WERI-Rb-1 (cell line): Measurements from ENCODE around the gene ITSN1.
"Not testable (repeated sequence)": the region's sequence is repeated elsewhere in the genome, so short reads cannot be mapped to it uniquely, and the experiment has no call there.

ENCODE experiments used
- DNase-seq: peaks from one replicate; pipeline ENCODE4 v3.0.0-alpha.2; 2020
- H3K27ac ChIP-seq: fragments of 250-450 bp; sonication (Bioruptor Pico); 2 replicates; pipeline ENCODE4 v1.5.1; 2020; ENCODE audit warnings: mild to moderate bottlenecking, moderate library complexity
- H3K27me3 ChIP-seq: fragments of 250-450 bp; sonication (Bioruptor Pico); 2 replicates; pipeline ENCODE4 v1.5.1; 2021; ENCODE audit warnings: mild to moderate bottlenecking, low read depth, moderate library complexity; ENCODE audit not compliant: insufficient read depth, severe bottlenecking
- H3K36me3 ChIP-seq: fragments of 250-450 bp; sonication (Bioruptor Pico); 2 replicates; pipeline ENCODE4 v1.5.1; 2020; ENCODE audit warnings: mild to moderate bottlenecking, moderate library complexity
- H3K4me3 ChIP-seq: 2 replicates; pipeline ENCODE4 v1.5.1; 2011; ENCODE audit warnings: low read depth, mild to moderate bottlenecking, control low read depth, low read length
- H3K9me3 ChIP-seq: fragments of 250-450 bp; sonication (Bioruptor Pico); 2 replicates; pipeline ENCODE4 v1.5.1; 2021; ENCODE audit warnings: mild to moderate bottlenecking, moderate library complexity; ENCODE audit not compliant: severe bottlenecking
- TF ChIP-seq, protein P1 (sequence below): IDR thresholded peaks from 2 replicates; pipeline ENCODE4 v1.5.1; 2011; ENCODE audit warnings: low read depth, mild to moderate bottlenecking, control low read depth, inconsistent platforms, low read length

The ITSN1 gene

DNA sequence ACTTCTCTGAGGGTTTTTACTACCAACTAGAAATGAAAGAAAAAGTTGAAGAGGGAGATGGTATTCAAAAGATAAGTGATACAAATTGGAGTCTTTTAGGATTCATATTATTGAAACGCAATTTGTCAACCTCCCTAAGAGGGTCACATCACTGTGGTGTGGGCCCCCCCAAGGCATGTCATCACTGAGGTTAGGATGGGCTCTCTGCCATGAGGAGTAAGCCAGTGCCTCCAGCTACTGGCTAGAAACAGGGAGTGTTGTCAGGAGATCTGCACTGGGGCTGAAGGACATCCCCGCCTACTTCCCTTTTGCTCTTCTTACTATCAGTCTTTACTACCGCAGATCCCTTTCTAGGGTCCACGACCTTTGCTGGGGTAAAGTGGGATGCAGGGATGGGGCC is 25.9 kb downstream of the ITSN1 start:
- Histone ChIP-seq H3K27me3 (no peaks in the 10 kb centered on the region), H3K36me3 (no peaks in the 10 kb centered on the region), H3K27ac (no peak overlapping the region), H3K4me3 (no peak overlapping the region), H3K9me3 (no peaks in the 10 kb centered on the region)
- no peak for DNase-seq
- TF ChIP-seq, protein P1, sequence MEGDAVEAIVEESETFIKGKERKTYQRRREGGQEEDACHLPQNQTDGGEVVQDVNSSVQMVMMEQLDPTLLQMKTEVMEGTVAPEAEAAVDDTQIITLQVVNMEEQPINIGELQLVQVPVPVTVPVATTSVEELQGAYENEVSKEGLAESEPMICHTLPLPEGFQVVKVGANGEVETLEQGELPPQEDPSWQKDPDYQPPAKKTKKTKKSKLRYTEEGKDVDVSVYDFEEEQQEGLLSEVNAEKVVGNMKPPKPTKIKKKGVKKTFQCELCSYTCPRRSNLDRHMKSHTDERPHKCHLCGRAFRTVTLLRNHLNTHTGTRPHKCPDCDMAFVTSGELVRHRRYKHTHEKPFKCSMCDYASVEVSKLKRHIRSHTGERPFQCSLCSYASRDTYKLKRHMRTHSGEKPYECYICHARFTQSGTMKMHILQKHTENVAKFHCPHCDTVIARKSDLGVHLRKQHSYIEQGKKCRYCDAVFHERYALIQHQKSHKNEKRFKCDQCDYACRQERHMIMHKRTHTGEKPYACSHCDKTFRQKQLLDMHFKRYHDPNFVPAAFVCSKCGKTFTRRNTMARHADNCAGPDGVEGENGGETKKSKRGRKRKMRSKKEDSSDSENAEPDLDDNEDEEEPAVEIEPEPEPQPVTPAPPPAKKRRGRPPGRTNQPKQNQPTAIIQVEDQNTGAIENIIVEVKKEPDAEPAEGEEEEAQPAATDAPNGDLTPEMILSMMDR = no peak

- H3K36me3 ChIP-seq = no peaks in the 10 kb centered on the region
- DNase-seq = no peak
- TF ChIP-seq, protein P1 = no peak
Measured at GRCh38 chr21:33668620-33669019, 26.3 kb downstream of the ITSN1 start.

GRCh38 chr21:33670076-33670978 is 28.0 kb downstream of the ITSN1 start:
- Histone ChIP-seq H3K27ac (no peak overlapping the region), H3K36me3 (no peaks in the 10 kb centered on the region), H3K27me3 (no peaks in the 10 kb centered on the region), H3K9me3 (no peaks in the 10 kb centered on the region), H3K4me3 (no peak overlapping the region)
- TF ChIP-seq, protein P1 = no peak
- no peak for DNase-seq

More at GRCh38 chr21:33668620-33669019, 26.3 kb downstream of the ITSN1 start:
- no peaks in the 10 kb centered on the region for H3K27me3 ChIP-seq
- H3K9me3 ChIP-seq = no peaks in the 10 kb centered on the region
- H3K4me3 ChIP-seq = no peak overlapping the region
- H3K27ac ChIP-seq = no peak overlapping the region

DNA sequence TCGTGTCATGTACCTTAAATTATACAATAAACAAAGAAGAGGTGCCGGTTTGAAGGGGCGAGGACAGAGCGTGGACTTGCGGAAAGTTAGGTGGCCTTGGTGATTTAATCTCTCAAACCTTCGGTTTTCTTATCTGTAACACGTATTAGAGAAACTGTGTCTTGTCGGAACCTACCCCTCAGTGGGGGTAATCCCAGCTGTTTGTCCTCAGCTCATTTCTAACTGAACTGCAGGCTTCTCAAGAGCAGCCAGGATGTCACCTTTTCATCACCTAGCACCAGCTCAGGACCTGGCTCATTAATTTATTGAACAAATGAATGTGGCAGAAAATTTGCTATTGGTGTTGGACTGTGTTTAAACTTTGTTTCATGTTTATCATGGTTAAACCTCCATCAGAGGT is 31.2 kb downstream of the ITSN1 start:
- TF ChIP-seq, protein P1 = no peak
- Histone ChIP-seq H3K27me3 (no peaks in the 10 kb centered on the region), H3K27ac (no peak overlapping the region), H3K4me3 (no peak overlapping the region), H3K9me3 (no peaks in the 10 kb centered on the region), H3K36me3 (no peaks in the 10 kb centered on the region)
- DNase-seq = no peak

DNA sequence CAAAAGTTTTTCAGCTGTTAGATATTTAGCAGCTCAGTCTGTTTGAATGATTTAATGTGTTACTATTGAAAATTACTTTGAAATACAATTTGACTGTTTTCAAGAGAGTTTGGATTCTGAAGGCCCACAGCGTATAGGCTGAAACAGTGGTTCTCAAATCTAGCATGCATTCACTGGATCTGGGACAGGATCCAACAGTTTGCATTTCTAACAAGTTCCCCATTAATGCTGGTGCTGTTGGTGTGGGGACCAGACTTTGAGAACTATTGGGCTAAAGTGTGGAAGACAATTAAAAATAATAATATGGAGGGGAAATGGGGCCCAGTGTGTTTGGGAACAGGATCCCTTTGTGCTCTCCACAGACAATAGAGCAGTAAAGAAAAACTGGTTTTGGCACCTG is 31.9 kb downstream of the ITSN1 start:
- Histone ChIP-seq H3K4me3 (no peak overlapping the region), H3K36me3 (no peaks in the 10 kb centered on the region), H3K27ac (no peak overlapping the region), H3K27me3 (no peaks in the 10 kb centered on the region), H3K9me3 (no peaks in the 10 kb centered on the region)
- TF ChIP-seq, protein P1 = no peak
- no peak for DNase-seq

GRCh38 chr21:33676666-33677065 is 34.4 kb downstream of the ITSN1 start:
- not testable (repeated sequence) for H3K27ac ChIP-seq, H3K9me3 ChIP-seq, H3K27me3 ChIP-seq, DNase-seq, H3K4me3 ChIP-seq, H3K36me3 ChIP-seq
